NT2/D1 (cell line): ENCODE results near the gene REST.

Experiments used
- SUZ12 ChIP-seq: IDR thresholded peaks from 2 replicates; pipeline ENCODE4 v1.6.1; 2011; ENCODE audit not compliant: insufficient read length, insufficient read depth; ENCODE audit errors: extremely low read depth
- YY1 ChIP-seq: IDR thresholded peaks from 2 replicates; pipeline ENCODE4 v1.6.1; 2011; ENCODE audit not compliant: insufficient read length, insufficient read depth
- ZNF274 ChIP-seq: IDR thresholded peaks from 2 replicates; pipeline ENCODE4 v1.6.1; 2011; ENCODE audit warnings: mild to moderate bottlenecking, low read depth, low read length

- TF ChIP-seq SUZ12, result no peak
- TF ChIP-seq YY1, result no peak
- TF ChIP-seq ZNF274, result no peak
Observed at GRCh38 chr4:56940403-56940802, 32.7 kb downstream of the REST start.
